Inferior parietal cortex (tissue), 1 donor: ENCODE data around the gene CAP2.
A peak's percentile ranks its signal among the peaks of the same experiment; 100 is the strongest.
"Not testable (repeated sequence)": the region's sequence is repeated elsewhere in the genome, so short reads cannot be mapped to it uniquely, and the experiment has no call there.

Experiments used
- DNase-seq: peaks from one replicate; pipeline ENCODE4 v3.0.0-alpha.2; 2016; ENCODE audit errors: extremely low spot score

CAP2 gene

GRCh38 chr6:17396256-17396655, 2.9 kb downstream of the CAP2 start:
- no peak for DNase-seq

GRCh38 chr6:17397764-17398194, 4.4 kb downstream of the CAP2 start:
- DNase-seq: no peak

GRCh38 chr6:17405181-17405943, 12.0 kb downstream of the CAP2 start:
- DNase-seq: not testable (repeated sequence)

DNA sequence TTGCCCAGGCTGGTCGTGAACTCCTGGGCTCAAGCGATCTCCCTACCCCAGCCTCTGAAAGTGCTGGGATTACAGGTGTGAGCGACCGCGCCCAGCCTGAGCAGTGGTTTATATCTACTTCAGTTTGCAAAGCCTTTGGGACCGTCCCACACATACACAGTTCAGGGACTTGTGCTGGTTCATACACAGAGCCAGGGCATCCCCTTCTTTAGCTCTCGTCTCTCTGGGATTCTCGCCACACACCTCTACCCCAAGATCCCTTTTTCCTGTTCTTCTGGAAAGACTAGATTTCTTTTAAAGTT, 12.5 kb downstream of the CAP2 start:
- DNase-seq: no peak

GRCh38 chr6:17408081-17408480, 14.7 kb downstream of the CAP2 start:
- no peak for DNase-seq

GRCh38 chr6:17410281-17410680, 16.9 kb downstream of the CAP2 start:
- DNase-seq: no peak

DNA sequence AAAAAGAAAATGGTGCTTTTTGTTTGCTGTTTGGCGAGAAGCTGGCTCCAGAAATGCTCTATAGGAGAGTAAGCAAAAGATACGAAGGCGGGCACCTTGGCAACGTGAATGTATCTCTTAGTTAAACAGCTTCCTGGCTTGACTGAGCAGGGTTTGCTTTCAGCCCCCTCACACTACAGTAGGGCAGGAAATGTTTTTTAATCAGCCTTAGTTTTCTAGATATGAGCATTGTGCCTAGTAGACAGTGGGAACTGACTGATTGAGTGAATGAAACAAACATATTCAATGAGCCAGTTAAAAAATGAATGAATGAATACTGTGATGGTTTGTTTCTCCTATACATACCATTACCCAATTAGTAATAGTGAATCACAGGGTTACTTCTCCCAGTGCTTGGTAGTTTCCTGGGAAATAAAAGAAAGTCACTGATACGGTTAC, 19.9 kb downstream of the CAP2 start:
- peak; percentile 32 for DNase-seq

DNA sequence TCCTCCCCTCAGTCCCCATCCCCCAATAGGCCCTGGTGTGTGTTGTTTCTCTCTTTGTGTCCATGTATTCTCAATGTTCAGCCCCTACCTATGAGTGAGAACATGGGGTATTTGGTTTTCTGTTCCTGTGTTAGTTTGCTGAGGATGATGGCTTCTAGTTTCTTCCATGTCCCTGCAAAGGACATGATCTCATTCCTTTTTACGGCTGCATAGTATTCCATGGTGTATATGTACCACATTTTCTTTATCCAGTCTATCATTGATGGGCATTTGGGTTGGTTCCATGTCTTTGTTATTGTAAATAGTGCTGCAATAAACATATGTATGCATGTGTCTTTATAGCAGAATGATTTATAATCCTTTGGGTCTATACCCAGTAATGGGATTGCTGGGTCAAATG, 21.0 kb downstream of the CAP2 start:
- DNase-seq: not testable (repeated sequence)

DNA sequence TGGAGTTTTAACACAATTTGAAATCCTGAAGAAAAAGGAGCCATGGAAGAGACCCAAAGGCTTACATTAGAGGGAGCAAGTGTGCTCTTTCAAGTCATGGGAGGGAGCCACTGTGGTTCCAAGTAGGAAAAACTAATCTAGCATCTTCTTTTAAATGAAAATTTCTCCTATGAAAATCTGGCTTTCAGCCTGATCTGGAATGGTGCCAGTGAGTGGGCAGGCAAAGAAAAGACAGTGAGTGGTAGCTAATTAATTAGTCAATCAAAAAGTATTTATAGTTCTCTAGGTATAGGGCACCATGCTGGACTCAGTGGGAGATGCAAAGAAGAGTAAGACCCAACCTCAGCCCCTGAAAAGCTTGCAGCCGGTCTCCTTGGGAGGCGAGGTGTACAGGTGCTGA, 21.9 kb downstream of the CAP2 start:
- no peak for DNase-seq

DNA sequence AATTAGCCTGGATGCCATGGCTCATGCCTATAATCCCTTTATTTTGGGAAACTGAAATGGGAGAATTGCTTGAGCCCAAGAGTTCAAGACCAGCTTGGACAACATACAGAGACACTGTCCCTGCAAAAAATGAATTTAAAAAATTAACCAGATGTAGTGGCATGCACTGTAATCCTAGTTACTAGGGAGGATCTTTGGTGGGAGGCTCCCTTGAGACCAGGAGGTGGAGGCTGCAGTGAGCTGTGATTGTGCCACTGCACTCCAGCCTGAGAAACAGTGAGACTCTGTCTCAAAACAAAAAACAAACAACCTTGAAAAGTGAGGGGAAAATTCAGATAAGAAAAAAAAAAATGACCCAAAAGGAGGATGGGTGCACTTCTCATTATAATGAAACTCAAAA, 23.4 kb downstream of the CAP2 start:
- no peak for DNase-seq

GRCh38 chr6:17417817-17418216, 24.4 kb downstream of the CAP2 start:
- no peak for DNase-seq

- DNase-seq: peak; percentile 57
Observed at GRCh38 chr6:17418281-17419188, 25.1 kb downstream of the CAP2 start.

GRCh38 chr6:17419189-17419575, 25.8 kb downstream of the CAP2 start:
- DNase-seq: no peak

DNA sequence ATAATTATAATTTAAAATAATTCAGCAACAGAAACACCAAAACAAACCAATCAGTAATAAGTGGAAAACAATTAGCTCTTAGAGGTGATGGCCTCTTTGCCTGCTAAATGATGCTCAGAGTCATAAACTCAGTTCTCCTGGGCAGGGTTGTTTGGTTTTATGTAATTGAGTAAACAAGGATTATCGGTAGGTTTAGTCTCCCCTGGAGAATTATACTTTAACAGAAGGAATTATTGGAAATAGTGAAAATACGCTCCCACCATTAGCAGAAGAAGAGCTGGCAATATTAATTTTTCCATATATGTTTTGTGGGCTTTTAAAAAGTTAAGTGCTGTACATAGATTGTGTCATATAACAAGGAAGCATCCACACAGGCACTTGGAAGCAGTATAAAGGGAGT, 27.0 kb downstream of the CAP2 start:
- no peak for DNase-seq

DNA sequence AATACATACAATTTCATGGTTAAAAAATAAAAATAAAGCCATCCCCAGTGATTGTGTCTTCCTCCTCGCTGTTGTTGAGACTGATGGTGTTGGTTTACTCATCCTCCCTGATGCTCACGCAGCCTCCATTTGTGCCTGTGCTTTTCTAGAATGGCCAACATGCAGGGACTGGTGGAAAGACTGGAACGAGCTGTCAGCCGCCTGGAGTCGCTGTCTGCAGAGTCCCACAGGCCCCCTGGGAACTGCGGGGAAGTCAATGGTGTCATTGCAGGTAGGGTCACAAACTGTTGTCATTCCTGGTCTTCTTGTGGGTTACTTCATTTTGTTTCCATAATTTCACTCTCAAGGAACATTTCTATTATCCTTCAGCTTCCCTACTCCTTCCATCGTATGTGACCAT, 28.0 kb downstream of the CAP2 start:
- no peak for DNase-seq

- no peak for DNase-seq
Observed at GRCh38 chr6:17423026-17423425, 29.6 kb downstream of the CAP2 start.

GRCh38 chr6:17427062-17427461, 33.7 kb downstream of the CAP2 start:
- no peak for DNase-seq

GRCh38 chr6:17427617-17428016, 34.2 kb downstream of the CAP2 start:
- DNase-seq: no peak

GRCh38 chr6:17428595-17429120, 35.3 kb downstream of the CAP2 start:
- not testable (repeated sequence) for DNase-seq

- no peak for DNase-seq
Observed at GRCh38 chr6:17429383-17430061, 36.1 kb downstream of the CAP2 start.

DNA sequence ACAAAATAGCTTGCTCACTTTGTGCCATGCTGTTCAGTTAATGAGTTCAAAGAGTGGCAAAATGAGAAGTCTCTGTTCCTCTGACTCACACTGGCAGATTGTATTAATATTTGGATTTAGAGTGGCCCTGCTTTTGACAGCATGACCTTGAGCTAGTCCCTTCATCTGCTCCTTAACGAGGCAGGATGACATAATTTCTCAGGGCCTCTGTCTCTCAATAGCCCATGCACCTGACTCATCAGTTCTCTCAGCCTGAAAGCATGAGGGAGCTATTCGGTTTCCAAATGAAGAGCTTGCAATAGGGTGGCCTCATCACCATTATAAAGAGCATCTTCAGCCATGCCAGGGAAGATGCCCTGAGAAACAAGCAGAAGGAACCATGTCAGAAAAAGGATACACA, 38.2 kb downstream of the CAP2 start:
- no peak for DNase-seq

DNA sequence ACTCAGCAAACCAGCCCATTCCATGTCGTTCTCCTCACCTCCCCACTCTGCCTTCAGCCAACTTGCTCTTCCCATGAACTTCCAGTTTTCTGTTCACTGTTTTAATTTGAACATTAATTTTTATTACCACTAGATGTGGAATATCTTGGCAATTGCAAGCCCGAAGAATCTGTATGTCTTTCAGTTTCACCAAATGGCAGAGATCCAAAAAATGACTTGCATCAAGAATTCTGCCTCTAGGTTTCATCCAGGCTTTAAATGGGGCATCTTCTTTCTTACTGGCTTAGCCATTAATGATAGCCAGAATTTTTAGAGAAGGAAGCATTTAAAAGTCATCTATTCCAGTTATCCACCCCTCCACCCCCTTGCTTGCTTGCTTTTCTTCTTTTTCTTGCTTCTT, 39.0 kb downstream of the CAP2 start:
- DNase-seq: no peak
